IPS-18c (cell line): Measurements from ENCODE around the gene DSTN.

Source experiments
- H3K4me3 ChIP-seq: 2 replicates; pipeline ENCODE4 v1.7.0; 2013; ENCODE audit warnings: low read depth, mild to moderate bottlenecking, low read length, moderate library complexity; ENCODE audit not compliant: insufficient read depth
- H3K9me3 ChIP-seq: one replicate; pipeline ENCODE4 v1.6.1; 2013; ENCODE audit warnings: mild to moderate bottlenecking, low read length, moderate library complexity; ENCODE audit not compliant: control insufficient read depth, insufficient read depth

DSTN gene

DNA sequence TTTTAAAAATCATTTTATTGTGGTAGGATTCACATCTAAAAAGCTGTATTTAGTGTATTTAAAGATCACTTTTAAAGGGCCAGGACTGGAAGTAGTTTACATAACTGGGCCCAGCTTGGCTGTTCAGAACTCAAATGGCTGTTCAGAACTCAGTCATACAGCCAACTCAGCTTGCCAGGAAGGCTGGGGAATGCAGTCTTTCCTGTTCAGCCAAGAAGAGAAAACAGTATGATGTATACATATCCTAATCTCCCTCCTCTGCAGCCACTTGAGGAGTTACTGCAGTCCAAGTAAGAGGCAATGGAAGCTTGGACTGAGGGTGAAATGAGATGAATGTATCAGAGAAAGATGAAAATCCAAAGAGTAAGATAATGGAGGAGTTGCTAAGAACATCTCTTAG, 24.6 kb downstream of the DSTN start:
- Histone ChIP-seq H3K4me3 (no peak overlapping the region), H3K9me3 (no peaks in the 10 kb centered on the region)

DNA sequence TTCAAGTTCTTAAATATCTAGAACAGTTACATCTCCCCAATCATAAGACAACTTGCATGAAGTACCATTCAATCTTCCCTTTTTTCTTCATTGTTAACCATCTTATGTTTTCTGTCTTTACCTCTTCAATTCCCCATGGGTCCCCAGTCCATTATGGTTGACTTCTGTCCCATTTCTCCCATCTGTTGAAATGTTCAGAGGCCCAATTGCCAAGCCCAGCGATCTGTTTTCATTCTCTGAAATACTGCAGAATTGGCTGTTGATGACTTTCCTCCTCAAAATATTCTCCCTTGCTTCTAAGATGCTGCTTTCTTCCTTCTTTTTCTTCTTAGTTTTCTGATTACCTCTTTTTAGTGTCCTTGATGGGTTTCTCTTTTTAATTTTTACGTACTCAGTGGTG, 26.0 kb downstream of the DSTN start:
- Histone ChIP-seq H3K9me3 (no peaks in the 10 kb centered on the region), H3K4me3 (no peak overlapping the region)

DNA sequence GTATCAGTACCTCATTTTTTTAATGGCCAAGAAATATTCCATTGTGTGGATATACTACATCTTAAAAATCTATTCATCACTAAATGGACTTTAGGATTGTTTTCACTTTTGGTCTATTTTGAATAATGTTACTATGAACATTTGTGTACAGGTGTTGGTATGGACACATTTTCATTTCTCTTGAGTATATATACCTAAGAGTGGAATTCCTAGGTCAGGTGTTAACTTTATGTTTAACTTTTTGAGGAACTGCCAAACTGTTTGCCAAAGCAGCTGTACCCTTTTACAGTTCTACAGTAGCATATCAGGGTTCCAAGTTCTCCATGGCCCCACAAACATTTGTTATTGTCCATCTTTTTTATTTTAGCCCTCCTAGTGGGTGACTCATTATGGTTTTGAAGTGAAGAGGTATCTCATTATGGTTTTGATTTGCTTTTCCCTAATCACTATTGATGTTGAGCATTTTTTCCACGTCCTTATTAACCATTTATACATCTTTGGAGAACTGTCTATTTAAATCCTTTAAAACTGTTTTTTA, 28.2 kb downstream of the DSTN start:
- H3K4me3 ChIP-seq = no peak overlapping the region
- H3K9me3 ChIP-seq = no peaks in the 10 kb centered on the region

GRCh38 chr20:17601957-17602356, 32.1 kb downstream of the DSTN start:
- H3K9me3 ChIP-seq = no peaks in the 10 kb centered on the region

GRCh38 chr20:17602493-17602892, 32.6 kb downstream of the DSTN start:
- Histone ChIP-seq H3K4me3 (no peak overlapping the region), H3K9me3 (no peaks in the 10 kb centered on the region)

More at GRCh38 chr20:17601957-17602356, 32.1 kb downstream of the DSTN start:
- H3K4me3 ChIP-seq = 0 out of 2 replicates have a peak overlapping the region, but pooled peaks have one; percentile 6

DNA sequence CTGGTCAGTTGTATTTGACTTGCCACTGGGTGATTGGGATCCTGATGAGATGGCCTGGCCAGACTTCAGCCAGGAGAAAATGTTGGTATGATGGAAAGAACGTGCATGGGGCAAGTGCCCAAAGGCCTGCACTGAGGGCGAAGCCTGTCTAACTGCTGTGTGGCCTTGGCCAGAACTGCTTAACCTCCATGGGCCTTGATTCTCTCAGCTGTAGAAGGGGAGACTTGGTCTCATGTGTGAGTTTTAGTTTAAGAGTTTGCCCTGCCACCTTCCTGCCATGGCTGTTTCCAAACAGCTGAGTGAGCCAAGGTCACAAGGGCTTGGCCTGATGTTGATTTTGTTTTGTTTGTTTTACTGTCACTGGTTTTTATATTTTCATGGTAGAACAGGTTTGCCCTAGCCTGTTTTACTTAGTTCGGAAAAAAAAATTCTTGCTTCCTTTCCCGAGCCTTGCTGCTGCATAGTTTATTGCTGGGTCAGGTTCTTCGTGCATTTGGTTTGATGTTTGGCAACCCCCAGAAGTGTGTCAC, 35.3 kb downstream of the DSTN start:
- H3K9me3 ChIP-seq = no peaks in the 10 kb centered on the region
- H3K4me3 ChIP-seq = no peak overlapping the region

GRCh38 chr20:17606001-17606400, 36.1 kb downstream of the DSTN start:
- Histone ChIP-seq H3K4me3 (no peak overlapping the region), H3K9me3 (no peaks in the 10 kb centered on the region)

GRCh38 chr20:17608701-17609497, 39.0 kb downstream of the DSTN start:
- Histone ChIP-seq H3K4me3 (no peak overlapping the region), H3K9me3 (no peaks in the 10 kb centered on the region)

- Histone ChIP-seq H3K9me3 (no peaks in the 10 kb centered on the region), H3K4me3 (no peak overlapping the region)
Observed at GRCh38 chr20:17609811-17610377, 40.0 kb downstream of the DSTN start.

DNA sequence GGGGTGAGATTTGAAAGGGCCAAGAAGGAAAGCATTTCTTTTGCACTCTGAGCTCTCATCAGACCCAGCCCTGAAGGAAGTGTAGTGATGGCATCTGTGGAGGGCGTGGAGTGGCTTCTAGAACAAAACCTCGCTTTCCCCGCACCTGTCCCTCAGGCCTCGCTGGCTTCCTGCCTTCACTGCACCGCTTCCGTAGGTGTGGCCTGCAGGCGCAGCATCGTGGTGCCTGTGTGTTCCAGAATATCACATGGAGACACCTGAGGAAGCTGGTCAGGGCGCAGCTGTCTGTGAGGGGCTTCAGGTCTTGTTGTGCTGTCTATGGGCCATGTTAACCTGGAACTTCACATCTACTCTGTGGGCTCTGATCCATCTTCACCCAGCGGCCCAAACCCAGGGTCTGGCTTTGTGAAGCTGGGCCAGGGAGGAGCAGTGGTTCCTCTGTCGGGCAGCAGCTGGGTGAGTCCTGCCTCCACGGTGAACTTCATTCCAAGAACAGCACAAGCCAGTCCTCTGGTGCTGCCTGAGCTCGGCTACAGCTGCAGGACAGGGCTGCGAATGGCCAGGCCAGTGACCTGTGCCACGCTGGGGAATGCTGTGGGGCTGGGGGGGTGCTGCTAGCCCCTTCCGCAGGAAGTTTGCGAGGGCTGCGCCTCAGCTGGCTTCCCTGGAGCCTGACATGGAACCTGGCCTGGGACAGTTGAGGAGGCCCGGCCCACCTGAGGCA, 40.9 kb downstream of the DSTN start:
- Histone ChIP-seq H3K9me3 (no peaks in the 10 kb centered on the region), H3K4me3 (no peak overlapping the region)

DNA sequence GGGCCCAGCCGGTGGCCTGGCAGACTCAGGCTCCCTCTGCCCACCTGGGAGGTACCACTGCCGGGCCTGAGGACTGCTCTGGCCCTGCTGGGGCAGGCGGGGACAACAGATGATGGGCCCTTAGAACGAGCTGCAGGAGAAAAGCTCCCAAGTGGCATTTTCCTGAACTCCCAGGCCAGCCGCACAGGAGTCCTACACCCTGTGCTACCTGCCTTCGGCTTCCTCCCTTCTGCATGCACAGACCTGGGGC, 41.3 kb downstream of the DSTN start:
- Histone ChIP-seq H3K4me3 (no peak overlapping the region), H3K9me3 (no peaks in the 10 kb centered on the region)

DNA sequence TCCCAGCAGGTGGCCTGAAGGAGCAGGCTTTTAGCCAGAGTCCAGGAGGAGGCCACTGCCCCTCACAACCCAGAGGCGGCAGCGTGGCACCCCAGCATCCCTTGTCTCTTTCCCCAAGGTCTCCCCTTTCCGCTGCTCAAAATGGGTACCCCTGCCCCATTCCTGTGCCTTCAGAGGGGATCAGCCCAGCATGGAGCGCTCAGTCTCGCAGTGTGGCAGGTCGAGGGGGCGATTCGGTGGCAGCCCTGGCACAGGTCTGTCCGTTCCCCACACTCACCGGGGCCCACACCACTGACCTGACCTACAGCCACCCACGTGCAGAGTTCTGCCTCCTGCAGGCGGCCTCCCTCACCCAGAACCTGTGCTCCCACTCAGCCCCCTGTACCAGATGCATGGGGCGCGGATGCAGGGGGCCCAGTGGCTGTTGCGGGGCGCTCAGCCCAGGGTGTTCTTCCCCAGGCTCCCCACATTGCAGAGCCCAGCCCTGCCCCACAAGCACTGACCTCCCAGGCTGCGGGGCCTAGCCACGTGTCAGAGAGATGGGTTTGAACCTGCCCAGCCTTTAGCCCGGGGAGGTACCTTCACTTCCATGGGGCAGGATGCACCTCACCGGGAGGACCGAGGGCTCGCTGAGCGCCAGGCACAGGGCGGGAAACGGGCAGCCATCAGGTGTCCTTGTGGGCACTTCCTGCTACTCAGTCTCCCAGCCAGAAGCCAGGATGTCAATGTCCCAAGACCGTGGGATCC, 41.8 kb downstream of the DSTN start:
- no peak overlapping the region for H3K4me3 ChIP-seq
- H3K9me3 ChIP-seq = no peaks in the 10 kb centered on the region

- no peaks in the 10 kb centered on the region for H3K9me3 ChIP-seq
Observed at GRCh38 chr20:17612287-17612991, 42.6 kb downstream of the DSTN start.

DNA sequence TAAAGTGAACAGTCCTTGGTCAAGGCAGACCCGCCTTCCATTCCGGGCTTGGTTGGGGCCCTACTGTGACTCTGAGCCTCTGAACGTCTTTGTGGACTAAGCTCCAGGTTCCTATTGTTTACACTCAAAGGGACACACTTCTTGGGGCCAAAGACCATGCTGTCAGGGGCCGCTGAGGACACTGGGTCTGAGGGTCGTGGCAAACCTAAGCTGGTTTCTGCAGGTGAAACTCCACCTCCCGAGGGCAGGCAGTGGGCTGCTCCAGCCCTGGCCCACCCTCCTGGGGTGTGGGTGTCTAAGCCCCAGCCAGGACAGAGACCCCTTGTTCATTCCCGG, 43.1 kb downstream of the DSTN start:
- Histone ChIP-seq H3K4me3 (no peak overlapping the region), H3K9me3 (no peaks in the 10 kb centered on the region)

More at GRCh38 chr20:17612287-17612991, 42.6 kb downstream of the DSTN start:
- no peak overlapping the region for H3K4me3 ChIP-seq

DNA sequence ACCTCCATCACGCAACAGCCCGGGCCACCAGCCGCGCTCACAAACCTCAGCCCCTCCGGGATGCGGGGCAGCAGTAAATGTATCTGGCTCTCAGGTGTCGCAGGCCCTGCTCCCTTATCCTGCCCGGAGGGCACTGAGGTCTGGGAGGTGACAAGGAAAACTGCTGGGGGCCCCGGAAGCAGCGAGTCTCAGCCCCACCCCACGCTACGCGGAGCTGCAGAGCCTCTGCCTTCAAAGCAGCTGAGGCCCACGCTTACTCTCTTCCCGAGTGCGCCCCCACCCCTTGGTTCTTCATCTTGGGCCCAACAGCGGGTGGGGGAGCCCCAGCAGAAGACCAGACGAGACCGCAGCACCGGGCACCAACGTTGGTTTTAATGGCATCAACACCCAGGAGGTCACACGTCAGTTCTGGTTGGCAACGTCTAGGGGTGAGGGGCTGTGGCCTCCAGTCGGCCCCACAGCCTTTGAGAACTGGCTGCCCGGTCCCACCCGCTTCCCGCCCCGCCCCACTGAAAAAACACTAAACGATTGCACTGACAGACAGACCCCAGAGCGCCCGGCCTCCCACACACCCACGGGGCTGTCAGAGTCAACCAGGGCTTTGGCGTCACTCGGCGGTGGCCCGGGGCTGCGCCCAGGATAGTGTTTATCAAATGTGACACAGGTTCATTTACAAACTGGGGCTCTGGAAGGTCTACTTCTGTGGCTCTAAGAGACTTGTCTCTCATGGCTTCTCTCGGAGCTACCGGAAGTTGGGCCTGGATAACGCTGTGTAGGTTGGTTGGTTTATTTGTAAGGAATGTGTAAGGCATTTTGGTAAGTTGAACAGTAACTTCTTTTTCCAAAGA, 43.7 kb downstream of the DSTN start:
- no peak overlapping the region for H3K4me3 ChIP-seq
- no peaks in the 10 kb centered on the region for H3K9me3 ChIP-seq

DNA sequence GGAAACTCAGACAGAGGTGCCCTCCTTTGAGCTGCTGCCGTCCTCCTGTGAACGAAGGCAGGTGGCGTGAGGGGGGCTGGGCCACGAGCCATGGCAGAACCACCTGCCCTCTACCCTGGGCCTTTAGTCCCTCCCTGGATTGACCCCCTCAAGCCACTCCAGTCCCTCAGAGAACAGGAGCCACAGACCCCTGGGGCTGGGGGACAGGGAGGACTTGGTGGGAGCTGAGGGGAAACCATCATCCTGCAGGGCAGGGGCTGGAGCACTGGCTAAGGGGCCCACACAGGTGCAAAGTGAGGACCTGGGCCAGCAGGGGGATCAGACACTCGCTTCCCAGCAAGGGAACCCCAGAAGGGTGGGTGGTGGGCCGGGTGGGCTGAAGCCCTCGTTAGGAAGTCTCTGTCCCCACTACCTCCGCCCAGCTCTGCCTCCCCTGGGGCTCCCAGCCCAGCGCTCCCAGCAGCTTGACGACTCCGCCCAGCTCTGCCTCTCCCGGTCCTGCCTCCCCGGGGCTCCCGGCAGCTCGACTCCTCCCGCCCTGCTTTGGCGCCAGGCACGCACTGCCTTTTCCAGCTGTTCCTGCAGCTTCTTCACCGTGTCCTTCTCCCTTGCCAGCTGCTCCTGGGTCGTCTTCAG, 44.4 kb downstream of the DSTN start:
- no peaks in the 10 kb centered on the region for H3K9me3 ChIP-seq
- H3K4me3 ChIP-seq = no peak overlapping the region
